SK-N-SH treated with all-trans-retinoic acid at 6 μM for 48 hours (cell line): ENCODE measurements around the gene CDH4.

ENCODE experiments used
- ATAC-seq: fragments of 200-7000 bp; cut with Tn5 transposase; 3 replicates; pipeline ENCODE4 v1.9.1; 2020; ENCODE audit warnings: mild to moderate bottlenecking, moderate library complexity
- ARNTL ChIP-seq: fragments of 450-650 bp; formaldehyde crosslinking; IDR thresholded peaks from 2 replicates; pipeline ENCODE4 v1.5.0; 2020; ENCODE audit warnings: low read depth, mild to moderate bottlenecking, moderate library complexity, borderline replicate concordance
- BACH2 ChIP-seq: fragments of 250-450 bp; sonication (Bioruptor Pico); IDR thresholded peaks from 2 replicates; pipeline ENCODE4 v1.9.0; 2021; ENCODE audit warnings: mild to moderate bottlenecking, borderline replicate concordance
- CSRNP3 ChIP-seq: fragments of 250-450 bp; sonication (Bioruptor Pico); IDR thresholded peaks from 2 replicates; pipeline ENCODE4 v1.5.1; 2021; ENCODE audit warnings: mild to moderate bottlenecking, moderate library complexity
- ESRRG ChIP-seq: fragments of 250-450 bp; sonication (Bioruptor Pico); IDR thresholded peaks from 2 replicates; pipeline ENCODE4 v1.6.1; 2021; ENCODE audit warnings: mild to moderate bottlenecking
- GLIS3 ChIP-seq: fragments of 250-450 bp; sonication (Bioruptor Pico); IDR thresholded peaks from 2 replicates; pipeline ENCODE4 v1.5.0; 2020; ENCODE audit warnings: mild to moderate bottlenecking, moderate library complexity
- OSR1 ChIP-seq: fragments of 250-450 bp; sonication (Bioruptor Pico); IDR thresholded peaks from 2 replicates; pipeline ENCODE4 v1.8.0; 2022; ENCODE audit warnings: moderate library complexity, mild to moderate bottlenecking, inconsistent platforms
- POU6F1 ChIP-seq: fragments of 250-450 bp; sonication (Bioruptor Pico); IDR thresholded peaks from 2 replicates; pipeline ENCODE4 v1.8.0; 2021; ENCODE audit warnings: low read depth, mild to moderate bottlenecking, moderate library complexity, borderline replicate concordance
- PPARA ChIP-seq: fragments of 250-450 bp; sonication (Bioruptor Pico); IDR thresholded peaks from 2 replicates; pipeline ENCODE4 v1.5.0; 2020; ENCODE audit warnings: mild to moderate bottlenecking, borderline replicate concordance
- RARB ChIP-seq: fragments of 250-450 bp; sonication (Bioruptor Pico); IDR thresholded peaks from 2 replicates; pipeline ENCODE4 v1.8.0; 2021; ENCODE audit warnings: mild to moderate bottlenecking, moderate library complexity
- SNAI2 ChIP-seq: fragments of 250-450 bp; sonication (Bioruptor Pico); IDR thresholded peaks from 2 replicates; pipeline ENCODE4 v1.5.0; 2020; ENCODE audit warnings: mild to moderate bottlenecking, moderate library complexity
- TCF4 ChIP-seq: fragments of 250-450 bp; sonication (Bioruptor Pico); IDR thresholded peaks from 2 replicates; pipeline ENCODE4 v1.8.0; 2021; ENCODE audit warnings: mild to moderate bottlenecking, moderate library complexity, borderline replicate concordance
- TOX ChIP-seq: fragments of 250-450 bp; sonication (Bioruptor Pico); IDR thresholded peaks from 2 replicates; pipeline ENCODE4 v1.8.0; 2021; ENCODE audit warnings: mild to moderate bottlenecking, moderate library complexity, borderline replicate concordance
- TSHZ2 ChIP-seq: fragments of 250-450 bp; sonication (Bioruptor Pico); IDR thresholded peaks from 2 replicates; pipeline ENCODE4 v1.5.0; 2020; ENCODE audit warnings: mild to moderate bottlenecking, moderate library complexity
- ZC3H10 ChIP-seq: fragments of 250-450 bp; sonication (Bioruptor Pico); IDR thresholded peaks from 2 replicates; pipeline ENCODE4 v1.5.1; 2021; ENCODE audit warnings: mild to moderate bottlenecking, moderate library complexity
- ZFP3 ChIP-seq: fragments of 250-450 bp; sonication (Bioruptor Pico); IDR thresholded peaks from 2 replicates; pipeline ENCODE4 v1.5.0; 2020; ENCODE audit warnings: mild to moderate bottlenecking, moderate library complexity
- ZFP30 ChIP-seq: fragments of 450-650 bp; formaldehyde crosslinking; IDR thresholded peaks from 2 replicates; pipeline ENCODE4 v1.5.0; 2022; ENCODE audit warnings: mild to moderate bottlenecking, moderate library complexity
- ZNF565 ChIP-seq: fragments of 450-650 bp; formaldehyde crosslinking; conservative IDR thresholded peaks from 2 replicates; pipeline ENCODE4 v1.5.0; 2020; ENCODE audit warnings: low read depth, mild to moderate bottlenecking, moderate library complexity
- ZNF70 ChIP-seq: fragments of 450-650 bp; formaldehyde crosslinking; IDR thresholded peaks from 2 replicates; pipeline ENCODE4 v1.5.0; 2020; ENCODE audit warnings: mild to moderate bottlenecking, moderate library complexity
- ZNF8 ChIP-seq: fragments of 450-650 bp; formaldehyde crosslinking; IDR thresholded peaks from 2 replicates; pipeline ENCODE4 v1.5.0; 2020; ENCODE audit warnings: mild to moderate bottlenecking, moderate library complexity
- TF ChIP-seq, protein P1 (sequence below): fragments of 250-450 bp; sonication (Bioruptor Pico); IDR thresholded peaks from 2 replicates; pipeline ENCODE4 v1.5.1; 2020; ENCODE audit warnings: low read depth, mild to moderate bottlenecking, moderate library complexity

Gene CDH4

DNA sequence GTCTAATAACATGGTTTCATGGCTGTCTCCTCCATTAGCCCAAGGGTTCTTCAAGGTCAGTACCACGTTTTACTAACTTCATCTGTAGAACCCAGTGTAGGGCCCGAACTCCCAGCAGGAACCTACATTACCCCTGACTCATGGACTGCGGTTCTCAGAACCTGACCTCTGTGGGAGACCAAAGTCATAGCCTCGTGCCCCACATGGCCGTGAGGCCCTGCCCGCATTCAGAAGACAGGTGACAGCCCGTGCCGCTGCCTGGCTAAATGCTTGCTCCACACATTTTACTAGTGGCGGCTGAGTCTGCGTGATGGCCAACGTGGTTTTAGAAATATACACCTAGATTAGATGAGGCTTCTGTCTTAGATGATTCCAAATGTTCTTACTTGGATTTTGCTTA is 94.9 kb downstream of the CDH4 start:
- TF ChIP-seq ZNF8 (CRISPR knock-in tag) (no peak), POU6F1 (CRISPR knock-in tag) (no peak), TSHZ2 (CRISPR knock-in tag) (no peak), RARB (CRISPR knock-in tag) (no peak), ZC3H10 (CRISPR knock-in tag) (no peak), SNAI2 (CRISPR knock-in tag) (no peak), TCF4 (CRISPR knock-in tag) (no peak), ARNTL (CRISPR knock-in tag) (no peak), ZFP3 (CRISPR knock-in tag) (no peak), BACH2 (CRISPR knock-in tag) (no peak), PPARA (CRISPR knock-in tag) (no peak), GLIS3 (CRISPR knock-in tag) (no peak), TOX (CRISPR knock-in tag) (no peak), ZFP30 (CRISPR knock-in tag) (no peak), CSRNP3 (no peak), ZNF70 (CRISPR knock-in tag) (no peak), ZNF565 (CRISPR knock-in tag) (no peak)
- TF ChIP-seq, protein P1, sequence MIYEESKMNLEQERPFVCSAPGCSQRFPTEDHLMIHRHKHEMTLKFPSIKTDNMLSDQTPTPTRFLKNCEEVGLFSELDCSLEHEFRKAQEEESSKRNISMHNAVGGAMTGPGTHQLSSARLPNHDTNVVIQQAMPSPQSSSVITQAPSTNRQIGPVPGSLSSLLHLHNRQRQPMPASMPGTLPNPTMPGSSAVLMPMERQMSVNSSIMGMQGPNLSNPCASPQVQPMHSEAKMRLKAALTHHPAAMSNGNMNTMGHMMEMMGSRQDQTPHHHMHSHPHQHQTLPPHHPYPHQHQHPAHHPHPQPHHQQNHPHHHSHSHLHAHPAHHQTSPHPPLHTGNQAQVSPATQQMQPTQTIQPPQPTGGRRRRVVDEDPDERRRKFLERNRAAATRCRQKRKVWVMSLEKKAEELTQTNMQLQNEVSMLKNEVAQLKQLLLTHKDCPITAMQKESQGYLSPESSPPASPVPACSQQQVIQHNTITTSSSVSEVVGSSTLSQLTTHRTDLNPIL: no peak
- ATAC-seq: no peak

DNA sequence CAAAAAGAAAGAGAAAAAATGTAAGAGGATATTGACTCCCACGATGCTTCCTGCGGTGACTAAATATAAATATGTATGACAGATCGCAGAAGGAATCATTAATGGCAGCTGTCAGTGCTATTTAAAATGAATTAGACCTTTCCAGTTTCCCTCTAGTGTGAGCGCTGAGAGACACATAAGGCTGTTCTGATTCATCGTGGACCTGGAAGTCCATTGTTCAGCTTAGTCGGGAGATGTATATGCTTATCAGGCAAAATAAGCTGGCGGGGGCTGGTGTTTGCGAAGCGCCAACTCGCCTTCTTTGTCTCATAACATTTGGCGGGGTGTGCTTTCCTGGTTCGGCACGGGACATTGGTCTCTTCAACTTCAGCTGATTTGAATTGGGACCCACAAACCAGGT is 95.4 kb downstream of the CDH4 start:
- no peak for TF ChIP-seq TOX (CRISPR knock-in tag)
- no peak for TF ChIP-seq ZC3H10 (CRISPR knock-in tag)
- TF ChIP-seq PPARA (CRISPR knock-in tag): no peak
- TF ChIP-seq ESRRG (CRISPR knock-in tag): no peak
- no peak for TF ChIP-seq ZFP3 (CRISPR knock-in tag)
- TF ChIP-seq, protein P1: no peak
- TF ChIP-seq ZNF565 (CRISPR knock-in tag): no peak
- TF ChIP-seq POU6F1 (CRISPR knock-in tag): no peak
- no peak for TF ChIP-seq BACH2 (CRISPR knock-in tag)
- no peak for TF ChIP-seq OSR1 (CRISPR knock-in tag)
- no peak for TF ChIP-seq ZFP30 (CRISPR knock-in tag)
- no peak for ATAC-seq
